ENCODE data around the gene ERI3. TPM values are rescaled to one million over a fixed set of nuclear protein-coding genes. Genes with fewer than 3 reads are reported as not detected.

ERI3 gene
- total and polyA plus RNA-seq, 7 donors, result 50.4 to 96.8 (median 59.5) TPM

DNA sequence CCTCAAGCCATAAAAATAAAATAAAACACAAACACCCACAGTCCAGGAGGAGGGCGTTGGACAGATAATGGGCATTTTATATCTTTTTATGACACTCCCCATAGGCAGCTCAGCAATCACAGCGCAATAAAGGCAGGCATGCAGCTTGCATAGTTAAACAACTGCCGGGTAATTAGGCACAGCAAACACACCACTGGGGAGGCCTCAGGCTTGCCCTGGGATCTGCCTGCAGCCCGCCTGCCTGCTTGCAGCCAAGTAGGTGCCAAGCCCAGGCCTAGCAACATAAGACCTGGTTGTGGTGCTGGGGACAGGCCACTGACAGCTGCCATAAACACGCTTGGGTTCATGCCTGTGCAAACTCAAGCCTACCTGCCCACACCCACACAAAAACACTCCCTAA lies 87.6 kb downstream of the ERI3 start:
- intact Hi-C loops (cut with DNase I), result no loop called here
- WGBS, 3 donors, result 78 to 93% (median 85%) methylated on average over 5 of the region's 5 CpGs
- ATAC-seq, result peak in 1 of 4 donors; percentile 19

DNA sequence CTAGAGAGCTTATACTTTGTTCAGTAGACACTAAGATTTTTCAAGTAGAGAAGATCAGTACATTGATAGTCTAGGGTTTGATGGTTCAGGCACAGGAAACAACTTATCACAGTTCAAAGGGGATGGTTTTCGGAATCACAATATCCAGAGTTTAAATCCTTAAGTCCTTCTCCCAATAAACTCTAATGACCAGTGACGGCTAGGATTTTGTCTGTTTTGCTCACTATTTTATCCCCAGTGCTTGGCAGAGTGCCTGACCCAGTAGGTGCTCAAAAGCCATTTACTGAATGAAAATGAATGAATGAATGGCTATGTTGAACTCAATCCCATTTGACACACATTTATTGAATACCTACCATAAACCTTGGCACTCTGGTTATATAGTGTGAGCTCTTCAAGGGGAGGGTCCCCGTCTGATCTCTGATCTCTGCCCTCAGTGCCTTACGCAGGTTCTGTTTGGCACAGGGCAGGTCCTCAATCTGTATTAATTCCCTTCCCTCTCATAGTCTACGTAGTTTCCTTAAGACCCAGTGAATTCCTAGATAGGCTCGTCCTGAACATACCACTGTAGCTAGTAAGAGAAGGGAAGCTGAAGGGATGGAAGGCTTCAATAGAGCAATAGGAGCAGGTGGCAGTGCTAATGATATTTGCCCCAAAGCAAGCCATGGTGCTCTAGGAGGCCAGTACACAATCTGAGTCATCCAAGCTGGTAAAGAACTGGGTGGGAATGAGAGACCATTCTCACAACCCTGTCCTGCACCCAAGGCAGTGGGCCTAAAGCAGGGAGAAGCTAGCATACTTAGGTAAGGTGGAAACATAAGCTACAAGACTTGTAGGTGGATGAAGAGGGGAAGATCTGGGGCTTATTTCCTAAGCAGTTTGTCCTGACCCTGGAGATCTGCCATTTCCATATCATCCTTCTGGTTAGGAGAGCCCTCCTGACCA lies 88.4 kb downstream of the ERI3 start:
- intact Hi-C loops (cut with DNase I), result no loop called here
- Histone ChIP-seq H3K9me3 (no peaks in the 10 kb centered on the region), H3K36me3 (ENCODE audit: insufficient read depth in 1 of 2, low read depth in 1 of 2) (no peaks in the 10 kb centered on the region), H3K27ac (no peak overlapping the region), H3K27me3 (ENCODE audit: insufficient read depth in 3 of 3, low read length in 2 of 3) (no peaks in the 10 kb centered on the region), H3K4me1 (no peaks in the 10 kb centered on the region), H3K4me3 (no peak overlapping the region)
- DNase-seq (no peak), ATAC-seq (no peak)
- TF ChIP-seq, protein P1, sequence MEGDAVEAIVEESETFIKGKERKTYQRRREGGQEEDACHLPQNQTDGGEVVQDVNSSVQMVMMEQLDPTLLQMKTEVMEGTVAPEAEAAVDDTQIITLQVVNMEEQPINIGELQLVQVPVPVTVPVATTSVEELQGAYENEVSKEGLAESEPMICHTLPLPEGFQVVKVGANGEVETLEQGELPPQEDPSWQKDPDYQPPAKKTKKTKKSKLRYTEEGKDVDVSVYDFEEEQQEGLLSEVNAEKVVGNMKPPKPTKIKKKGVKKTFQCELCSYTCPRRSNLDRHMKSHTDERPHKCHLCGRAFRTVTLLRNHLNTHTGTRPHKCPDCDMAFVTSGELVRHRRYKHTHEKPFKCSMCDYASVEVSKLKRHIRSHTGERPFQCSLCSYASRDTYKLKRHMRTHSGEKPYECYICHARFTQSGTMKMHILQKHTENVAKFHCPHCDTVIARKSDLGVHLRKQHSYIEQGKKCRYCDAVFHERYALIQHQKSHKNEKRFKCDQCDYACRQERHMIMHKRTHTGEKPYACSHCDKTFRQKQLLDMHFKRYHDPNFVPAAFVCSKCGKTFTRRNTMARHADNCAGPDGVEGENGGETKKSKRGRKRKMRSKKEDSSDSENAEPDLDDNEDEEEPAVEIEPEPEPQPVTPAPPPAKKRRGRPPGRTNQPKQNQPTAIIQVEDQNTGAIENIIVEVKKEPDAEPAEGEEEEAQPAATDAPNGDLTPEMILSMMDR (IDR thresholded peaks at IDR 0.05), result no peak
- 95 to 98% (median 97%) methylated on average over 6 of the region's 6 CpGs for WGBS, 3 donors

More for the DNA sequence above, 87.6 kb downstream of the ERI3 start:
- no peaks in the 10 kb centered on the region for H3K9me3 ChIP-seq
- no peak for DNase-seq
- H3K27me3 ChIP-seq (ENCODE audit: insufficient read depth in 3 of 3, low read length in 2 of 3), result no peaks in the 10 kb centered on the region
- no peaks in the 10 kb centered on the region for H3K4me1 ChIP-seq
- TF ChIP-seq, protein P1 (IDR thresholded peaks at IDR 0.05), result no peak
- no peak overlapping the region for H3K27ac ChIP-seq
- H3K4me3 ChIP-seq, result no peak overlapping the region
- H3K36me3 ChIP-seq (ENCODE audit: insufficient read depth in 1 of 2, low read depth in 1 of 2), result no peaks in the 10 kb centered on the region

DNA sequence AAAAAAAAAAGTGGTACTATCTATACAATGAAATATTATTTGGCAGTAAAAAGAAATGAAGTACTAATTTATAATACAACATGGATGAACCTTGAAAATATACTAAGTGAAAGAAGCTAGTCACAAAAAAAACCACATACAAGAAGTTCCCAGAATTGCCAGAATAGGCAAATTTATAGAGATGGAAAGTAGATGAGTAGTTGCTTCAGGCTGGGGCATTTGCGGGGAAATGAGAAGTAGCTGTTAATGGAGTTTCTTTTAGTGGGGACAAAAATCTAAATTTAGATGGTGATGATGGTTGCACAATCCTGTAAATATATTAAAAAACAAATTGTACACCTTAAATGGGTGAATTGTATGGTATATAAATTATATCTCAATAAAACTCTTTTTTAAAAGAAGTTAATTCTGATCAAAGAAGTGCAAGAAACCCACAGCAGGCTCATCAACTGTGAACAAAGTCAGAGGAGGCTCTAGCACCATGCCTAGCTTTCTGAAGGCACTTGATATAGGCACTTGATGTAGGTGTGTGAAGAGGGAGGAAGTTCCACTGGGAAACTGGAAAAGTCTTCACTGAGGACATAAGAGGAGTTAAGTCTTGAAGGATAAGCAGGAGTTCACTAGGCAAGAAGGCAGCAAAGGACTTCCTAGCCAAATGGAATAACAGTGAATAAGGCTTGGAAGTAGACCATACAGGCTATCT lies 89.2 kb downstream of the ERI3 start:
- Histone ChIP-seq H3K4me3 (no peak overlapping the region), H3K4me1 (no peaks in the 10 kb centered on the region), H3K36me3 (ENCODE audit: insufficient read depth in 1 of 2, low read depth in 1 of 2) (no peaks in the 10 kb centered on the region), H3K27ac (no peak overlapping the region), H3K27me3 (ENCODE audit: insufficient read depth in 3 of 3, low read length in 2 of 3) (no peaks in the 10 kb centered on the region), H3K9me3 (no peaks in the 10 kb centered on the region)
- TF ChIP-seq, protein P1 (IDR thresholded peaks at IDR 0.05), result no peak
- intact Hi-C loops (cut with DNase I), result no loop called here
- ATAC-seq (no peak), DNase-seq (no peak)
- WGBS, 3 donors, result 92 to 94% (median 92%) methylated on average over 1 of the region's 1 CpG

DNA sequence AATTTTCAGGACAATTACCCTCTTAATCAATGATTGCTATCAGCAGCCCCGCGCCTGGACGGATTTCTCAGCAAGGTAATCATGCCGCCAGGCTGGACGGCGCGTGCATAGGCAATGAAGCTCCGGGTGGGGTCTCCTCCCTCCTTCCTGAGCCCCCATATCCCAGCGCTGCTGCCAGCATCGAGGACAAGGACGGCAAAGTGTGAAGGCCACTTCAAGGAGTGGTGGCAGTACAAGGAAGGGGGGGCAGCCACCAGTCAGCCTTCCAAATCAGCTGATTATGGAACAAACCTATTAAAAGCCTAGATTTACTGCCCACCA lies 90.6 kb downstream of the ERI3 start:
- Histone ChIP-seq H3K27me3 (ENCODE audit: insufficient read depth in 3 of 3, low read length in 2 of 3) (no peaks in the 10 kb centered on the region), H3K4me3 (no peak overlapping the region), H3K27ac (no peak overlapping the region), H3K36me3 (ENCODE audit: insufficient read depth in 1 of 2, low read depth in 1 of 2) (no peaks in the 10 kb centered on the region), H3K4me1 (no peaks in the 10 kb centered on the region), H3K9me3 (no peaks in the 10 kb centered on the region)
- ATAC-seq (no peak), DNase-seq (no peak)
- WGBS, 3 donors, result 93 to 94% (median 94%) methylated on average over 11 of the region's 11 CpGs
- TF ChIP-seq, protein P1 (IDR thresholded peaks at IDR 0.05), result no peak
- intact Hi-C loops (cut with DNase I), result no loop called here

All from psoas muscle (tissue), 8 donors.